NOMO-1 treated with DMSO at 0.1 percent for 48 hours (cell line): ENCODE measurements around the gene CRK.
"Not testable (repeated sequence)": the region's sequence is repeated elsewhere in the genome, so short reads cannot be mapped to it uniquely, and the experiment has no call there.

Experiments
- DNase-seq: peaks from one replicate; lab custom pipeline; 2025; ENCODE audit not compliant: unreplicated experiment; lab: John Stamatoyannopoulos, UW

CRK gene

DNA sequence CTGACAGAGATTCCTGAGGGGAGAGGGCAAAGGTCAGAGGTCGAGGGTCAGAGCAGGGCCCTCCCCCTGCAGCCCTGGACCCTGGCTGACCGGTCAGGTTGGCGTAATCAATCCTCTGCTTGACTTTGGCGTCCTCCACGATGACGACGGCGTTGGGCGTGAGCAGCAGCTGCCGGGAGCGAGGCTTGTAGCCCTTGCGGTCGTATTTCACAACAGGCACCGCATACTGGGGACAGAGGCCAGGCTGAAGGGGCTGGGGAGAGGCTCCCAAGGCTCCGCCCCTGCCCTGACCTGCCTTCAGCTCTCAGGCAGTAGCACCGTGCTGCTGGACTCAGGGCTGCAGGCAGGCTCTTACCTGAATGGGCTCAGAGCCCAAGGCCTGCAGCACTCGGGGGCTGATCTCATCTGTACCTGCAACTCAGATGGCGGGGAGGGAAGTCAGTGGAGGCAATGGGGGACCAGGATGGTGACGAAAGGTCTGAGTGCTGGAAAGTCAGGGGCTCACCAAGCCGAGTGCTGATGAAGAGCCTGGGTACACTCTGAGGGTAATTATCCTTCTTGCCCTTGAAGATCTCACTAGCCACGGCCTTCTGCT is 12.0 kb upstream of the CRK start:
- peak; percentile 90 for DNase-seq

DNA sequence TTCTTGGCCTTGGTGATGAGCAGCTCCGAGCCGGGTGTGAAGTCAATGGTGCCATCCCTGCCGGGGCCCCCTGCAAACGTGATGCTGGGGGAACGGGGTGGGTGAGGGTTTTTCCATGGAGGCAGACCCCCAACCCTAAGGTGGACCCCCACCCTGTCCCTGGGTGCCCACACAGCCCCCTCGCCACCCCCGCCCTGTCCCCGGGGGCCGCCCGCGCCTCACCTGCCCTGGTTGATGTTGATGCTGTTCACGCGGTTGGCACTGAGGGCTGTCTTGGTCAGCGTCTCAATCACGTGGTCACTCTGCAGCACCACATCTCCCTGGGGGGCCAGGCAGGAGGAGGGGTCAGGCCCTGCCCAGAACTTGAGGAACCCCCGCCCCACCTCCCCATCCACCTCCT is 11.2 kb upstream of the CRK start:
- no peak for DNase-seq

DNA sequence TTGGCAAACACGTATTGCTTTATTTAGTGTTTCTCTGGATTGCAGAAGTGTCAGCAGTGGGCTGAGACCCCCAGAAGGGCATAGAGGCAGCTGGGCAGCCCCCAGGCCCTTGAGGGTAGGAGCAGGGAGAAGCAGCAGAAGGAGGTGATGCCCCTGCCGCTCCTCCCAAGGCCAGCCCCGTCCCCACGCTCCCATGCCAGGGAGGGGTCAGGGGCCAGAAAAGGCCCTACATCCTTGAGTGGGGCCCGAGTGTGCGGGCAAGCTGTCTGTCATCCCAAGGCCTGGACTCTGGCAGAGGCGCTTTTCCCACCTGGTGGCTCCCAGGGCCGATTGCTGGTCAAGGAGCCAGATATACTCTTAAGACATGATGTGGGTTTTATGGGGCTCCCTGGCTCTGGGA is 8.2 kb upstream of the CRK start:
- DNase-seq, result no peak

DNA sequence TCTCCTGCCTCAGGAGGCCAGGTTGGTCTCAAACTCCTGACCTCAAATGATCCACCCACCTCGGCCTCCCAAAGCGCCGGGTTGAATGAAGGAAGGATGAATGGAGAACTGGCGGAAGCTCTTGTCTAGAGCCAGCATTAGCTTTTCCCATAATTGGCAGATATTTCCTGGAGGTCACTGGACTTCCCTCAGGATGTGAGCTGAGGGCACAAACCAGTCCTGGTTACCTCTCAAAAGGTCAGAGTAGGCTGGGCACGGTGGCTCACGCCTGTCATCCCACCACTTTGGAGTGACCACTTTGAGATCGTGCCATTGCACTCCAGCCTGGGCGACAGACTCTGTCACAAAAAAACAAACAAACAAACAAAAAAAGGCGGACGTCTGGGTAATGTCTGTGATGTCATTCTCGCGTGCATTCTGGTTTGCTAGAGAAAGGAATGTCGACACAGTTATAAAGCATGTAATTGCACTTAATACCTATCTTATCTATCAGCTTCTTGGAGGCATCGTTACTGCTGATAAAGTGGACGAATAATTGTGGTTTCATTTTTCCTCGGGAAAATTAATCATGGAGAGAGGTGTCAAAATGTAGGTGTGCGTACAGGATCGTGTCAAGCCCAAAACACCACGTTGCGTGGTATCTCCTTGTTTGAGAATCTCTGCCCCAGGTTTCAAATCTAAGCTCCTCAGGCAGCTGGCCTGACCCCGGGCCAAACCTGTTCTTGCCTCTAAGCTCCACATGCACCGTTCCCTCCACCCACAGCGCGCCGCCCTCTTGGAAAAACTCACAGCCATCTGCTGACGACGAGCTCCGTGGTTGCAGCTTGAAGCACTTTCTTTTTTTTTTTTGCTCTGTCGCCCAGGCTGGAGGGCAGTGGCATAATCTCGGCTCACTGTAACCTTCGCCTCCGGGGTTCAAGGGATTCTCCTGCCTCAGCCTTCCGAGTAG is 6.4 kb upstream of the CRK start:
- peak; percentile 4 for DNase-seq

DNA sequence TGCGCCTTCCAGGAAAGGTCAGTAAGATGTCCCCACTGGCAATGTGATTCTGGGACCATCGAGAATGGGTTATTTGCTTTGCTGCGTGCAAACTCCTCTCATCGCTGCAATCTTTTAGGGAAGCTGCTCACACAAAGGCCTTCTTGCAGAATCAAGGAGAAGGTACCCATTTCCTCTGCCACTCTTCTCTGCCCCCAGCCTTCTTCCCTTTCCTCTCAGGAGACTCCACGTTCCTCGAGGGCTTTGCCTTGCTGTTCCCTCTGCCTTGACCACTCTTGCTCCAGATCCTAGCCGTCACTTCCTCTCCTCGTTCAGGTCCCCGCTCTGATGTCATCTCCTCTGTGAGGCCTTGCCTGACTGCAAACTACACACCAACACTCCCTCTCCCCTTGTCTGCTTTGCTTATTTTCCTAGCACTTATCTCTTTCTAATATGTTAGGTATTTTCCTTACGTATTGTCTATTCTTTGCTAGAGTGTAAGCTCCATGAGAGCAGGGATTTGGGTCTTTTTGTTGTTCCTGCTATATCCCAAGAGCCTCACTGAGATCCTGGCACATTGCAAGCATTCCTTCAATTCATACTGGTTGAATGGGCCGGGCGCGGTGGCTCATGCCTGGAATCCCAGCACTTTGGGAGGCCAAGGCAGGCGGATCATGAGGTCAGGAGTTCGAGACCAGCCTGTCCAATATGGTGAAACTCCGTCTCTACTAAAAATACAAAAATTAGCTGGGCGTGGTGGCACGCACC is 5.3 kb upstream of the CRK start:
- DNase-seq, result peak; percentile 19

DNA sequence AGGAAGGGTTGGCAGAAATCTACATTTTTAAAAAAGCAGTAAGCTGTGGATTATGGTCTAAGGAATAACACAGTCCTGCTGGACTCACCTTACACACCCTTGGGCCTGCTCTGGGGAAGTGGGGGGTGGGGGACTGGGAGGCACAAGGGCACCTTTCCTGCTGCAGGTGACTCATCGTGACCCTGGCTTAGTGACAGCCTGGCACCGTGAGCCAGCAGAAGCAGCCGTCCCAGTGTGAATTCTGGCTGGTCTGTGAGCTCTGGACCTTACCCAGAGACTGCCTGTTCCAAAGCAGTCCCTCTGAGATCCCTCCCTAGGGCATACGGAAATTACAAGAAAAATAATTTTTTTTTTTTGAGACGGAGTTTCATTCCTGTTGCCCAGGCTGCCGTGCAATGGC is 4.2 kb upstream of the CRK start:
- DNase-seq, result no peak

DNA sequence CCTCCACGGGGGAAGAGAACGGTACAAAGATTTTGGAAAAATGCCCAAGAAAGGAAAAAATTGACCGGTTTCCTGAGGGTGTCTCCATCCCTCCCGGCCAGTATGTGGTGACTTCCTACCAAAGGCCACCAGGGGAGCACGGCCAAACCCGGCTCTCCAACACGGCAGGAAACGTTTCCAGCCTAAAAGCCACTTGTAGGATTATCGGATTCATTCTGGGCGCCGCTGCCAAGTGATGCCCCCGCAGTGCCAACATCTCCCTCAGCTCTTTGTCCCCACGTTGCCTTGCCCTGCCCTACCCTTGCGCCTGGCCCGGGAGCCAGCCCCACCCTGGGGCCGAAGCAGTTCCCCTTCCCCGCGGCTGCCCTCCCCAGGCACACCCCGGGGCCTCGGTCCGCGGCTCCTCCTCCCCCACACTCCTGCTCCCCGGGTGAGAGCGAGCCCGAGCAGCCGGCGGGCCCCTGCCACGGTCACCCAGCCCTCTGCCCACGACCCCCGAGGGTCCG is 688 bp downstream of the CRK start:
- DNase-seq, result peak; percentile 45

DNA sequence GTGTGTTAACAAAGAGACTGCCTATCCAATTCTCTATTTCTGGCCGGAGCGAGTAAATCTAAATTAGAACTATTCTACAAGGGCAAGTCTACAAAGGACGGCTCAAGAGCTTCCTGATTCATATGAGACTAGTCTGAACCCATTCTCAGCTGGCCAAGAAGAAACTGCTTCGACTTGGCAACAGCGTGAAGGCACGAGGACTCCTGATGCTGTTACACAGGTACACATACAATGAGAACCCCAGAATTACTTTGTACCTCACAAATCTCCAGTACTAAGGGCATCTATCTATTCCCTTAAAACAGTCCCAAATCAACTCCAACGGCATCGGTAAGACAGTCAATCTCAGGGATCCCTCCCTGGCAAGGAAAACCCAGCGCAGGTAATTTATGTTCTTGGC is 1.5 kb downstream of the CRK start:
- DNase-seq, result no peak

DNA sequence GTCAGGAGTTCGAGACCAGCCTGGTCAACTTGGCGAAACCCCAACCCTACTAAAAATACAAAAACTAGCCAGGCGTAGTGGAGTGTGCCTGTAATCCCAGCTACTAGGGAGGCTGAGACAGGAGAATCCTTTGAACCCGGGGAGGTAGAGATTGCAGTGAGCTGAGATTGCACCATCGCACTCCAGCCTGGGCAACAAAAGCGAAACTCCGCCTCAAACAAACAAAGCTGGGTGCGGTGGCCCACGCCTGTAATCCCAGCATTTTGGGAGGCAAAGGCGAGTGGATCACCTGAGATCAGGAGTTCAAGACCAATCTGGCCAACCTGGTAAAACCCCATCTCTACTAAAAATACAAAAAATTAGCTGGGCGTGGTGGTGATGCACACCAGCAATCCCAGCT is 2.3 kb downstream of the CRK start:
- not testable (repeated sequence) for DNase-seq

DNA sequence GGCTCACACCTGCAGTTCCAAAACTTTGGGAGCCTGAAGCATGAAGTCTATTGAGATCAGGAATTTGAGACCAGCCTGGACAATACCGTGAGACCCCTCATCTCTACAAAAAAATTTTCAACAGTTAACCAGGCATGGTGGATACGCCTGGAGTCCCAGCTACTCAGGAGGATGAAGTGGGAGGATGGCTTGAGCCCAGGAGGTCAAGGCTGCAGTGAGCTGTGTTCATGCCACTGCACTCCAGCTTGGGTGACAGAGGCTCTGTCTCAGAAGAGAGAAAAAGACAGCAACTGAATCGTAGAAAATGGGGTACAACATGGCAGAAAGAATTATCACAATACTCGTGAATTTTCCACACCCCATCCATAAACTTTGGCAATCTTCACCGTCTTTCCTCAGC is 3.2 kb downstream of the CRK start:
- DNase-seq, result no peak

DNA sequence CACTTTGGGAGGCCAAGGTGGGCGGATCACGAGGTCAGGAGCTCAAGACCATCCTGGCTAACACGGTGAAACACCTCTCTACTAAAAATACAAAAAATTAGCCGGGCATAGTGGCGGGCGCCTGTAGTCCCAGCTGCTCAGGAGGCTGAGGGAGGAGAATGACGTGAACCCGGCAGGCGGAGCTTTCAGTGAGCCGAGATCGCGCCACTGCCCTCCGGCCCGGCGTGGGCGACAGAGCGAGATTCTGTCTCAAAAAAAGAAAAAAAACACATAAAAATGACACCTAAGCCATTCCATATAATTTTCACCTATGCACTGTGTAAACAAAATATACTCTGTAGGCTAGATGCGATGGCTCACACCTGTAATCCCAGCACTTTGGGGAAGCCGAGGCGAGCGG is 5.8 kb downstream of the CRK start:
- not testable (repeated sequence) for DNase-seq

DNA sequence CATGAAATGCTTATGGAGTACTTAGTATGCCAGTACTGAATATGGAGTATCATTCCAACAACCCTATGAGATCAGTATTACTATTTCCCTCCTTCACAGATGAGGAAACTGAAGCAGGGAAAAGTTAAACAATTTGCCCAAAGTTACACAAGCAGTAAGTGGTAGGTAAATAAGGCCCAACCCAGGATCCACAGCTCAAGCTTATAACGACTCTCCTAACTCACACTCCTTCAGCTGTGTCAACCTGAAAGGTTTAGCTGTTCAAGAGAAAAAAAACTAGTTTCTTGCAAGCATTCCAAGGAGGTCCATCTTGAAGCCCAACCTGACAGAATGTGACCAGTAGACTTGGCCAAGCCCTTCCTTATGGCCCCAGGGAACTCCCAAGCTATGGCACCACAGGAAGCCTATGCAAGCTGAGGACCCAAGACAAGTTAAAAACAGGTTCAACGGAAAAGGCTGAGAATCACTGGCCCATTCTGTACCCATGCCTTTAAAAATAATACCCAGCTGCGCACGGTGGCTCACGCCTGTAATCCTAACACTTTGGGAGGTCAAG is 6.5 kb downstream of the CRK start:
- no peak for DNase-seq

DNA sequence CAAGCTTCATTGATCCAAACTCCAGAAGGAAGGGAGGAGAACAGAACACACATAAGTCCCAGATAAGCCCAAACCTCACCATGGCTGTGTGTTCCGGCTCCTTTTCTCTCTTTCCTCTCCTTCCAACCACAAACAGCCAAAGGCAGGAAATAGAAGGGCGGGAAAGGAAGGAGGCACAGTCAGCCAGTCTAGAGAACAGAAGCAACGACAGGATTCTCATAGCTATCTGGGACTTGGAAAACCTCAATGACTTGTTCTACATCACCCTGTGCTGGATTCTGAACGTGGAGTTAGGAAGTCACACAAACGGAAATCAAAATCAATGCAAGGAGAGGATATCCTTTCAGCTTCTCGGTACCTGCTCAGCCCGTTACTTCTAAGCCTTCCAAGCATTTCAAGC is 9.0 kb downstream of the CRK start:
- no peak for DNase-seq

DNA sequence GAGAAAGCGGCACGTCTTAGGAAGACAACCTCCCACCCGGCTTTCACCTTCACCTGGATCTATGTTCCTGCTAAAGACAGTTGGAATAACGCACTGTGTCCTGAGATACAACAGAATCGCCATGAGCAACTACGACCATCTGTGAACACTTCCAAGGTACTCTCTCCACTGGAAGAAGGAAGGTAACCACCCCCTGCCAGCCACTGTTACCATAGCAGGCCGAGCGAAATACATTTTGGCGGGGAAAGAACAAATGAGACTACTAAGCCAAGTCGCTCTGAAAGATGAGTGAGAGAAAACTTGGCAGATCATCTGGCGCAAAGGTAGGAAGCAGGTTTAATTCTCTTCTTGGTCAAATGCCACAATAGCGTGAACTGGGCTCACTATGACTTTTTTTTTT is 9.8 kb downstream of the CRK start:
- no peak for DNase-seq

DNA sequence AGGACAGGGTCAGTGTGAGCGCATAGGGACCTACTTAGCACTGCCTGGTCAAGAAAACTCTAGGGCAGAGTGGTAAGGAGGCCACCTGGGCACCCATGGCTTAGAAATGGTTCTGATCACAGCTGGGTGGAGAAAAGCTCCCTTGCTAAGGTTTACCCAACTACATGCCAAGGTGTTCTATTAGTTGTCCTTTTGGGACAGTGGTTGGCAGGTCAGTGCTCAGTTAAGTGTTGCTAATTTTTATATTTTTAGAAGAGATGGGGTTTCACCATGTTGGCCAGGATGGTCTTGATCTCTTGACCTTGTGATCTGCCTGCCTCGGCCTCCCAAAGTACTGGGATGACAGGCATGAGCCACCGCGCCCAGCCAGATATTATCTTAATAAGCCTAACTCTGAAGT is 10.3 kb downstream of the CRK start:
- not testable (repeated sequence) for DNase-seq

DNA sequence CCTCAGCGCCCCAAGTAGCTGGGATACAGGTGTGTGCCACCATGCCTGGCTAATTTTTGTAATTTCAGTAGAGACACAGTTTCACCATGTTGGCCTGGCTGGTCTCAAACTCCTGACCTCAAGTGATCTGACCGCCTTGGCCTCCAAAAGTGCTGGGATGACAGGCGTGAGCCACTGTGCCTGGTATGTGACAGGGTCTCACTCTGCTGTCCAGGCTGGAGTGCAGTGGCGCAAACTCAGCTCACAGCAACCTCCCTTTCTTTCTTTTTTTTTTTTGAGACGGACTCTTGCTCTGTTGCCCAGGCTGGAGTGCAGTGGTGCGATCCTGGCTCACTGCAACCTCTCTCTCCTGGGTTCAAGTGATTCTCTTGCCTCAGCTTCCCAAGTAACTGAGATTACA is 13.3 kb downstream of the CRK start:
- DNase-seq, result not testable (repeated sequence)

DNA sequence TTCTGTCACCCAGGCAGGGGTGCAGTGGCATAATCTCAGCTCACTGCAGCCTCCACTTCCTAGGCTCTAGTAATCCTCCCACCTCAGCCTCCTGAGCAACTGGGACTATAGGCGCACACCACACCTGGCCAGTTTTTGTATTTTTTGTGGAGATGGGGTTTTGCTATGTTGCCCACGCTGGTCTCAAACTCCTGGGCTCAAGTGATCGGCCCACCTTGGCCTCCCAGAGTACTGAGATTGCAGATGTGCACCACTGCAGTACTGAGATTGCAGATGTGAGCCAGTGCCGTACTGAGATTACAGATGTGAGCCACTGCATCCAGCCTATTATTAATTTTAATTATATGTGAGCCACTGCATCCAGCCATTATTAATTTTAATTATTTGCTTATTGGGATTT is 13.8 kb downstream of the CRK start:
- DNase-seq, result no peak

DNA sequence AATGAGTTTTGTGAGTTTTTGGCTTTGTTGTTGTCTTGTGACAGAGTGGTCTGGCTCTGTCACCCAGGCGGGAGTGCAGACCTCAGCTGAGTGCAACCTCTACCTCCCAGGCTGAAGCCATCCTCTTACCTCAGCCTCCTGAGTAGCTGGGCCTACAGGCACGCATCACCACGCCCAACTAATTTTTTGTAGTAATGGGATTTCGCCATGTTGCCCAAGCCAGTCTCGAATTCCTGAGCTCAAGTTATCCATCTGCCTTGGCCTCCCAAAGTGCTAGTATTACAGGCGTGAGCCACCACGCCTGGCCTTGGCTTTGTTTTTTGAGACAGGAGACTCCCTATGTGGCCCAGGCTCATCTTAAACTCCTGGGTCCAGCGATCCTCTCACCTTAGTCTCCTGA is 15.1 kb downstream of the CRK start:
- DNase-seq, result no peak

DNA sequence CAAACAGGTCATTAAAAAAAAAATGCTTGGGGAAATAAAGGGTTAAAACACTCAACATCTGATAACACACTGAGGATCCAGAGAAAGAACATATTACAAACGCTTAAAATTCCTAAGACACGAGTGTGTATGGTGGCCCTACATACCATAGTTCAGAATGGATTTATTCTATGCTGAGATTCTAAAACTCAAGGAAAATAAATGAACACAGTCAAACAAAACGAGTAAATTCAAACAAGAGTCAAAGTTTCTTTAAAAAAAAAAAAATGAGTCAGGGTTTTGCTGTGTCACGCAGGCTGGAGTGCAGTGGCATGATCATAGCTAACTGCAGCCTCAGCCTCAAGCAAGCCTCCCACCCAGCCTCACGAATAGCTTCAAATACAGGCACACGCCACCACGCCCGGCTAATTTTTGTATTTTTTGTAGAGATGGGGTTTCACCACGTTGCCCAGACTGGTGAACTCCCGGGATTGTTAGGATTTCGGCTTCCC is 17.4 kb downstream of the CRK start:
- DNase-seq, result no peak

DNA sequence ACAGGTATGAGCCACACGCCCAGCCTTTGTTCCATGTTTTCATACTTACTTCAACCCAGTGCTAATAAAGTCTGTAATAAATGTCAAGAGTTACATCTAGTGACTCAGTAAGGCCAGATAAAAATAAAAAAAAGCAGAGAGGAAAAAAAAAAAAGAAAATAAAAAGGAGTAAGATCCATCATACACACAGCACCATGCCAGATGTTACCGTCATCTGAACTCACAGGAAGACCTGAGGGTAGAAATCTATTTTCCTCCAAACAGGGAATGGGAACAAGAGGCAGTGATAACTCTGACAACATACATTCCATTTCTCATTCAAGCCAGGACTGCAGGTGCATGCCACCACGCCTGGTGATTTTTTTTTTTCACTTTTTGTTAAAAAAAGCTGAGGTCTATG is 20.7 kb downstream of the CRK start:
- DNase-seq, result no peak

DNA sequence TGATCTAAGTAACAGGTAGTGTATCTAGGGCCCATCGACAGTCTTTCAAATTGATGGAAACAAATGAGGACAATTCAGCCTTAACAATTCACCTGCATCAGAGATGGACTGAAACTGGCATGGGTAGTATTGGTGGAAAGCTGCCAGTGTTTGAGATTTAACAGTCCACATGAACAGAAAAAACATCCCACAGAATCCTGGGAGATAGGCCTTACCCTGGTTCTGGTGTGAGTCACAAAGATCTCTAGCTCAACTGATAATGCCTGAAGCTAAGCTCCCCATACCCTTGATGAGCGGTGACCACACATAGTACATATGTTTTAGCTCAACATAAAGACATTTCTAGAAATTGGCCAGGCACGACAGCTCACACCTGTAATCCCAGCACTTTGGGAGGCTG is 21.9 kb downstream of the CRK start:
- DNase-seq, result no peak
